CD4-positive, alpha-beta T cell (primary cell): ENCODE data around the gene RYR3. TPM values are rescaled to one million over a fixed set of nuclear protein-coding genes. Genes with fewer than 3 reads are reported as not detected.
A peak's percentile ranks its signal among the peaks of the same experiment; 100 is the strongest.

Experiments used
- ATAC-seq: fragments of 200-7000 bp; cut with Tn5 transposase; one replicate; pipeline ENCODE4 v1.10.0; 2022; ENCODE audit warnings: mild to moderate bottlenecking; ENCODE audit not compliant: poor library complexity
- CTCF ChIA-PET: fragments of 350-600 bp; sonication (Branson Sonifier 250); formaldehyde crosslinking; loops from one replicate; lab custom pipeline; 2021; ENCODE audit warnings: antibody characterized with exemption, inconsistent platforms; lab: Charles Lee
- POLR2A ChIA-PET: fragments of 350-600 bp; sonication (Branson Sonifier 250); formaldehyde crosslinking; loops from one replicate; lab custom pipeline; 2021; ENCODE audit warnings: antibody characterized with exemption, inconsistent platforms; lab: Charles Lee
- DNase-seq, 14 experiments: peaks; one replicate each; pipeline ENCODE4 v3.0.0-alpha.2; 2013 to 2020; ENCODE audit warnings: mixed read lengths in 2 of 14
- H3K27ac ChIP-seq, 2 donors: one replicate each; pipeline versions ENCODE4 v1.5.1 to v1.7.0; 2013; ENCODE audit warnings: low read length in 2 of 2, low read depth in 1 of 2, mild to moderate bottlenecking in 1 of 2
- H3K27me3 ChIP-seq, 2 experiments: 1 replicate in 1 of 2; 2 replicates in 1 of 2; pipeline versions ENCODE4 v1.6.1 to v1.7.0; 2013; ENCODE audit warnings: low read length in 2 of 2, control low read depth in 1 of 2, mild to moderate bottlenecking in 1 of 2, moderate library complexity in 1 of 2; ENCODE audit not compliant: insufficient read depth in 2 of 2, control insufficient read depth in 1 of 2
- H3K36me3 ChIP-seq: one replicate; pipeline ENCODE4 v1.6.1; 2013; ENCODE audit warnings: low read length, control low read depth; ENCODE audit not compliant: insufficient read depth
- H3K4me1 ChIP-seq: one replicate; pipeline ENCODE4 v1.6.1; 2013; ENCODE audit warnings: low read length, control low read depth; ENCODE audit not compliant: insufficient read depth
- H3K4me3 ChIP-seq: one replicate; pipeline ENCODE4 v1.5.1; 2013; ENCODE audit warnings: mild to moderate bottlenecking, low read length, moderate library complexity
- H3K9me3 ChIP-seq, 2 experiments: 1 replicate in 1 of 2; 2 replicates in 1 of 2; pipeline versions ENCODE4 v1.6.1 to v1.7.0; 2013; ENCODE audit warnings: low read length in 2 of 2, mild to moderate bottlenecking in 2 of 2, control low read depth in 1 of 2, moderate library complexity in 1 of 2; ENCODE audit not compliant: control insufficient read depth in 1 of 2, insufficient read depth in 1 of 2
- H3K27ac Mint-ChIP-seq: one replicate; pipeline ENCODE4 v1.8.0; 2020; ENCODE audit warnings: mixed read lengths
- H3K27me3 Mint-ChIP-seq: one replicate; pipeline ENCODE4 v1.8.0; 2021; ENCODE audit warnings: mixed read lengths
- H3K36me3 Mint-ChIP-seq: one replicate; pipeline ENCODE4 v1.8.0; 2021; ENCODE audit warnings: low read depth, mixed read lengths
- H3K4me1 Mint-ChIP-seq: one replicate; pipeline ENCODE4 v1.8.0; 2021; ENCODE audit warnings: low read depth, mixed read lengths
- H3K4me3 Mint-ChIP-seq: one replicate; pipeline ENCODE4 v1.8.0; 2020; ENCODE audit warnings: mild to moderate bottlenecking, mixed read lengths
- H3K9me3 Mint-ChIP-seq: one replicate; pipeline ENCODE4 v1.8.0; 2020; ENCODE audit warnings: mixed read lengths
- CTCF ChIP-seq: fragments of 200-600 bp; IDR thresholded peaks from one replicate; pipeline ENCODE4 v1.8.0; 2022; ENCODE audit warnings: antibody characterized with exemption, mild to moderate bottlenecking
- intact Hi-C, 2 experiments: fragments of 100-400 bp; cut with DNase I in 1 of 2; cut with micrococcal nuclease in 1 of 2; formaldehyde crosslinking; loops; one replicate each; pipeline versions ENCODE4 v1.15.1 to v1.9.0; 2023 to 2025; cut with DNase I, micrococcal nuclease
- total RNA-seq, 174 experiments: library from RNA in 2 of 174; stranded (reverse) in 2 of 174; gene quantifications; one replicate each; pipeline ENCODE4 v1.2.3 and lab custom pipeline; 2021 to 2026

The RYR3 gene
- total RNA-seq, 2 experiments from 2014 or later = not detected

DNA sequence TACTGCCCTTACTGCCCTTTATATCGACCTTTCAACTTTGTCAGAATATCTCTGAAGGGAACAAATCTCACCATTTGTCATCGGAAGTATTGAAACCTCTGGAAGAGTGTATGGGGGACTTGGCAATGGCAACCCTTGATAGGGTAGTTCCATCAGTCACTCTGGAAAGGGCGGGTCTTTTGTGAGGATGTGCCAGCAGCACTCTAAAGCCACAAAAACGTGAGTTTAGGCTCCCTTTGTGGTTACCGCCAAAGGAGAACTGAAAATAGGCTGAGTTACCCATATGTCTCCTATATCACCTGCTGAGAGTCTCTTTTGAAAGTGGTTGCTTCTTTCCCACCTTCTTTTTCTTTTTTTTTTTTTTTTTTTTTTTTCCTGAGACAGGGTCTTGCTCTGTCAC lies 360.7 kb downstream of the RYR3 start:
- H3K9me3 ChIP-seq = peaks cover 0 to 8% of the 10 kb centered on the region in 2 experiments
- H3K4me1 ChIP-seq = no peaks in the 10 kb centered on the region
- DNase-seq = peak in 2 of 14 experiments; percentile 6 to 9
- no peak overlapping the region for H3K4me3 ChIP-seq
- intact Hi-C loops = no loop called here
- H3K9me3 Mint-ChIP-seq = no peaks in the 10 kb centered on the region
- H3K36me3 Mint-ChIP-seq = no peaks in the 10 kb centered on the region
- TF ChIP-seq CTCF = no peak
- H3K36me3 ChIP-seq = no peaks in the 10 kb centered on the region
- no peaks in the 10 kb centered on the region for H3K4me1 Mint-ChIP-seq
- H3K27me3 ChIP-seq = peaks cover 3 to 9% of the 10 kb centered on the region in 2 experiments
- POLR2A ChIA-PET = no interaction called here
- H3K27ac ChIP-seq = no peak overlapping the region
- H3K4me3 Mint-ChIP-seq = no peak overlapping the region
- CTCF ChIA-PET = no interaction called here
- no peak overlapping the region for H3K27ac Mint-ChIP-seq
- no peak for ATAC-seq
- peaks cover 37% of the 10 kb centered on the region for H3K27me3 Mint-ChIP-seq

- H3K9me3 Mint-ChIP-seq = no peaks in the 10 kb centered on the region
- ChIA-PET CTCF (no interaction called here), POLR2A (no interaction called here)
- ATAC-seq (no peak), DNase-seq (peak in 1 of 14 experiments; percentile 2)
- Histone ChIP-seq H3K27me3 (peaks cover 3 to 7% of the 10 kb centered on the region in 2 experiments), H3K4me3 (no peak overlapping the region), H3K9me3 (peaks cover 0 to 8% of the 10 kb centered on the region in 2 experiments), H3K4me1 (no peaks in the 10 kb centered on the region), H3K36me3 (no peaks in the 10 kb centered on the region), H3K27ac (no peak overlapping the region)
- no peak for TF ChIP-seq CTCF
- no peaks in the 10 kb centered on the region for H3K36me3 Mint-ChIP-seq
- H3K4me3 Mint-ChIP-seq = no peak overlapping the region
- intact Hi-C loops = no loop called here
- H3K27me3 Mint-ChIP-seq = peaks cover 42% of the 10 kb centered on the region
- H3K27ac Mint-ChIP-seq = no peak overlapping the region
- no peaks in the 10 kb centered on the region for H3K4me1 Mint-ChIP-seq
Observed at GRCh38 chr15:33675246-33675645, 364.5 kb downstream of the RYR3 start.

DNA sequence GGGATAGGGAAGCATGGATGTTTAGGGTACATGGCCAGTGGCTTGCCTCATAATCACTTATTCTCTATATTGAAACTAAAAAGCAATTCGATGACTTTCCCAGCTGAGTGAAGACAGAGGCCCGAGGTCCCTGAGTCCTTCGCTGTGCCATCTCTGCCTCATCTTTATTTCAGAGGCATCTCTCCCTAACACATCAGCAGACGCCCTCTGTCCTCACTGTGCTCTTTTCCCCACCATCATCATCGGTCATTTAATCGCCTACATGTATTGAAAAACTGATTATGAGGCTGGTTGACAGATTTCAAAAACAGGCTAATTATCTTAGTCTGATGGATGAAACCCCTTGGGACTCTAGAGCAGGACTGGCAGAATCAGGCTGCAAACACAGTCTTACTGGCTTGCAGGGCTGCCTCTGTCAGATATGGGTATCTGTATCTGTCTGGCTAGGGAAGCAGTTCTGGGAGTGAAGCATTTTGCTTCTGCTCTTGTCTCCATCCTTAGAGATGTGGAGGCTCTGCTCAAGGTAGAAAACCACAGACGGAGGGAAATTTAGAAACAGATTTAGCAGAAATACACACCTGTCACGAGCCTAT lies 366.6 kb downstream of the RYR3 start:
- Histone ChIP-seq H3K36me3 (no peaks in the 10 kb centered on the region), H3K9me3 (peaks cover 0 to 3% of the 10 kb centered on the region in 2 experiments), H3K27me3 (peaks cover 0 to 3% of the 10 kb centered on the region in 2 experiments), H3K4me3 (no peak overlapping the region), H3K4me1 (no peaks in the 10 kb centered on the region), H3K27ac (no peak overlapping the region)
- ChIA-PET CTCF (no interaction called here), POLR2A (no interaction called here)
- no peak for TF ChIP-seq CTCF
- intact Hi-C loops = no loop called here
- H3K27ac Mint-ChIP-seq = no peak overlapping the region
- H3K4me3 Mint-ChIP-seq = no peak overlapping the region
- no peaks in the 10 kb centered on the region for H3K9me3 Mint-ChIP-seq
- no peaks in the 10 kb centered on the region for H3K36me3 Mint-ChIP-seq
- DNase-seq = no peak
- no peaks in the 10 kb centered on the region for H3K4me1 Mint-ChIP-seq
- H3K27me3 Mint-ChIP-seq = peaks cover 40% of the 10 kb centered on the region
- ATAC-seq = no peak
